Stimulated activated CD8-positive, alpha-beta memory T cell treated with anti-CD3 and anti-CD28 coated beads, Interleukin-12 subunit alpha, Interleukin-12 subunit beta, amount 100 ng/mL, for 4 hours (primary cell): ENCODE measurements around the gene SEL1L2.

Source experiments
- DNase-seq: peaks from one replicate; pipeline ENCODE4 v3.0.0-alpha.2; 2020; ENCODE audit warnings: low read depth

The SEL1L2 gene

GRCh38 chr20:13928901-13929300, 61.5 kb downstream of the SEL1L2 start:
- no peak for DNase-seq

- no peak for DNase-seq
These were observed 63.2 kb downstream of the SEL1L2 start for GRCh38 chr20:13927171-13927570.

GRCh38 chr20:13922241-13922640, 68.2 kb downstream of the SEL1L2 start:
- DNase-seq, result no peak

- DNase-seq, result no peak
These were observed 75.1 kb downstream of the SEL1L2 start for GRCh38 chr20:13915284-13915683.

GRCh38 chr20:13913572-13913971, 76.8 kb downstream of the SEL1L2 start:
- no peak for DNase-seq

GRCh38 chr20:13913131-13913530, 77.3 kb downstream of the SEL1L2 start:
- DNase-seq, result no peak

- DNase-seq, result no peak
These were observed 79.9 kb downstream of the SEL1L2 start for GRCh38 chr20:13910492-13910891.

GRCh38 chr20:13909067-13909466, 81.3 kb downstream of the SEL1L2 start:
- DNase-seq, result no peak

- no peak for DNase-seq
These were observed 85.6 kb downstream of the SEL1L2 start for GRCh38 chr20:13904766-13905165.

GRCh38 chr20:13900496-13900895, 89.9 kb downstream of the SEL1L2 start:
- no peak for DNase-seq

GRCh38 chr20:13898012-13898612, 92.3 kb downstream of the SEL1L2 start:
- no peak for DNase-seq

GRCh38 chr20:13891575-13891974, 98.8 kb downstream of the SEL1L2 start:
- DNase-seq, result no peak

GRCh38 chr20:13884803-13885202, 105.6 kb downstream of the SEL1L2 start:
- no peak for DNase-seq

GRCh38 chr20:13883425-13883824, 107.0 kb downstream of the SEL1L2 start:
- no peak for DNase-seq

GRCh38 chr20:13878566-13878965, 111.8 kb downstream of the SEL1L2 start:
- DNase-seq, result no peak

- no peak for DNase-seq
These were observed 112.6 kb downstream of the SEL1L2 start for GRCh38 chr20:13877793-13878192.

GRCh38 chr20:13875265-13875811, 115.1 kb downstream of the SEL1L2 start:
- no peak for DNase-seq

GRCh38 chr20:13874394-13875157, 115.8 kb downstream of the SEL1L2 start:
- DNase-seq, result no peak

GRCh38 chr20:13873831-13874230, 116.6 kb downstream of the SEL1L2 start:
- DNase-seq, result no peak

- DNase-seq, result no peak
These were observed 120.2 kb downstream of the SEL1L2 start for GRCh38 chr20:13870170-13870748.

GRCh38 chr20:13868331-13868730, 122.1 kb downstream of the SEL1L2 start:
- no peak for DNase-seq

- no peak for DNase-seq
These were observed 124.5 kb downstream of the SEL1L2 start for GRCh38 chr20:13865791-13866351.

GRCh38 chr20:13865156-13865555, 125.3 kb downstream of the SEL1L2 start:
- no peak for DNase-seq
